ENCODE results near the gene TBCK.

TBCK gene

GRCh38 chr4:105998171-105999063, 317.6 kb downstream of the TBCK start:
- TF ChIP-seq, protein P1, sequence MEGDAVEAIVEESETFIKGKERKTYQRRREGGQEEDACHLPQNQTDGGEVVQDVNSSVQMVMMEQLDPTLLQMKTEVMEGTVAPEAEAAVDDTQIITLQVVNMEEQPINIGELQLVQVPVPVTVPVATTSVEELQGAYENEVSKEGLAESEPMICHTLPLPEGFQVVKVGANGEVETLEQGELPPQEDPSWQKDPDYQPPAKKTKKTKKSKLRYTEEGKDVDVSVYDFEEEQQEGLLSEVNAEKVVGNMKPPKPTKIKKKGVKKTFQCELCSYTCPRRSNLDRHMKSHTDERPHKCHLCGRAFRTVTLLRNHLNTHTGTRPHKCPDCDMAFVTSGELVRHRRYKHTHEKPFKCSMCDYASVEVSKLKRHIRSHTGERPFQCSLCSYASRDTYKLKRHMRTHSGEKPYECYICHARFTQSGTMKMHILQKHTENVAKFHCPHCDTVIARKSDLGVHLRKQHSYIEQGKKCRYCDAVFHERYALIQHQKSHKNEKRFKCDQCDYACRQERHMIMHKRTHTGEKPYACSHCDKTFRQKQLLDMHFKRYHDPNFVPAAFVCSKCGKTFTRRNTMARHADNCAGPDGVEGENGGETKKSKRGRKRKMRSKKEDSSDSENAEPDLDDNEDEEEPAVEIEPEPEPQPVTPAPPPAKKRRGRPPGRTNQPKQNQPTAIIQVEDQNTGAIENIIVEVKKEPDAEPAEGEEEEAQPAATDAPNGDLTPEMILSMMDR (IDR thresholded peaks at IDR 0.05) = no peak

DNA sequence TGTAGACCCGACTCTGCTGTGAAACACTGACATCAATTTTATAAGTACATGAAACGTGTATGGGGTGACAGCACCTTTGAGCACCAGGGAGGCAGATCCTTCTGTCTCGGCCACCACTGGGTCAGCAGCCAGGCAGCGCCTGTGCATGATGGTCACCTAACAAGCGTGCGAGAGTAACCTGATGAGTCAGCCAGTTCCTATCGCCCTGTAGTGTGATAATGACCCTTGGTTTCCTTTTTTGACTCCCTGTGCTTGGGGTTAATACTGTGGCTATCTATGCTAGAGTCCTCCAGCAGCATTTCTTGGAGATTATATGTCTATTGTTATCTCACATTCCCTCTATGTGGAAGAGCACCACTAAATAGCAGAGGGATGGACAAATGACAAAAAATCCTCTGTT, 319.2 kb downstream of the TBCK start:
- TF ChIP-seq, protein P1 (IDR thresholded peaks at IDR 0.05) = no peak

GRCh38 chr4:105994841-105995501, 321.0 kb downstream of the TBCK start:
- TF ChIP-seq, protein P1 (IDR thresholded peaks at IDR 0.05) = no peak

- TF ChIP-seq, protein P1 (IDR thresholded peaks at IDR 0.05) = no peak
These were observed 321.9 kb downstream of the TBCK start for GRCh38 chr4:105994061-105994460.

GRCh38 chr4:105992641-105993305, 323.2 kb downstream of the TBCK start:
- TF ChIP-seq, protein P1 (IDR thresholded peaks at IDR 0.05) = no peak

DNA sequence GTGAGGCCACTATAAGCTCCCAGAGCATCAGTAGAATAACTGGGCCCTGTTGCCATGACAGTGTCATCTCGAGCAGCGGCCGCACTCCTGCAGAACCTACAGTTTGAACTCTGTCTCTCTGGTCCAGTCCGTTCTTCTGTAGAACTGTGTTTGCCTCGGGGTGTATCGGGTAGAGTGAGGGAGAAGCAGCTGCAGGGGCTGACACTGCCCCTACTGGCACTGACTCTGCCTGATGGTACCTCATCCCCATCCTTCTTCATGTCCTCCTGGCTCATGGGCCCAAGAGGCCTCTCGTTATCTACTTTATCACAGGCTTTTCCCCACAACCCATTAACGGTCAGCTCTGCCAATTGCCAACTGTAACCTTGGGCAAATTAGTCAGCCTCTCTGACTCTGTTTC, 324.3 kb downstream of the TBCK start:
- TF ChIP-seq, protein P1 (IDR thresholded peaks at IDR 0.05) = no peak
